HEK293 (cell line): ENCODE measurements around the gene CDCA5.

Experiments
- CTCF ChIA-PET: fragments of 350-600 bp; formaldehyde crosslinking; extraction: SDS; loops from one replicate; lab custom pipeline; 2021; ENCODE audit warnings: antibody characterized with exemption; lab: Yijun Ruan, JAX
- POLR2A ChIA-PET: fragments of 300-600 bp; formaldehyde crosslinking; extraction: SDS; loops from one replicate; lab custom pipeline; 2020; ENCODE audit warnings: antibody characterized with exemption, inconsistent platforms; lab: Yijun Ruan, JAX
- H3K27ac ChIP-seq: fragments of 200-500 bp; sonication (Bioruptor generic); 2 replicates; pipeline ENCODE4 v1.5.1; 2014; ENCODE audit warnings: low read depth, low read length, control low read depth, inconsistent platforms; ENCODE audit errors: extremely low read depth
- H3K36me3 ChIP-seq, 2 experiments: fragments of 200-500 bp in 1 of 2; sonication (Bioruptor generic) in 1 of 2; 1 replicate in 1 of 2; 2 replicates in 1 of 2; pipeline ENCODE4 v1.5.1; 2014 to 2017; ENCODE audit warnings: inconsistent platforms in 2 of 2, low read length in 2 of 2; ENCODE audit not compliant: control insufficient read depth in 2 of 2, insufficient read depth in 1 of 2
- H3K4me1 ChIP-seq: fragments of 200-500 bp; sonication (Bioruptor generic); 2 replicates; pipeline ENCODE4 v1.5.1; 2014; ENCODE audit warnings: mild to moderate bottlenecking, low read length, inconsistent platforms; ENCODE audit not compliant: control insufficient read depth, insufficient read depth
- H3K4me3 ChIP-seq: 2 replicates; pipeline ENCODE4 v1.5.1; 2011; ENCODE audit warnings: low read depth, mild to moderate bottlenecking, control low read depth, low read length, moderate library complexity
- H3K9me3 ChIP-seq: fragments of 200-500 bp; sonication (Bioruptor generic); 2 replicates; pipeline ENCODE4 v1.5.1; 2014; ENCODE audit warnings: low read depth, low read length, inconsistent platforms; ENCODE audit not compliant: control insufficient read depth, insufficient read depth
- HIC1 ChIP-seq: fragments of 450-650 bp; formaldehyde crosslinking; IDR thresholded peaks from 2 replicates; pipeline ENCODE4 v1.5.1; 2016; ENCODE audit warnings: missing biosample characterization, missing genetic modification characterization
- SCRT1 ChIP-seq: fragments of 450-650 bp; formaldehyde crosslinking; IDR thresholded peaks from 2 replicates; pipeline ENCODE4 v1.5.1; 2016; ENCODE audit warnings: missing biosample characterization, missing genetic modification characterization, borderline replicate concordance
- SCRT2 ChIP-seq: fragments of 450-650 bp; formaldehyde crosslinking; IDR thresholded peaks from 2 replicates; pipeline ENCODE4 v1.5.1; 2016; ENCODE audit warnings: missing biosample characterization, missing genetic modification characterization
- ZNF311 ChIP-seq: fragments of 450-650 bp; formaldehyde crosslinking; IDR thresholded peaks from 2 replicates; pipeline ENCODE4 v1.5.1; 2017; ENCODE audit warnings: missing biosample characterization, missing genetic modification characterization, borderline replicate concordance
- ZNF398 ChIP-seq: fragments of 450-650 bp; formaldehyde crosslinking; IDR thresholded peaks from 2 replicates; pipeline ENCODE4 v1.5.1; 2017; ENCODE audit warnings: missing biosample characterization, missing genetic modification characterization
- TF ChIP-seq, protein P1 (sequence below): fragments of 450-650 bp; formaldehyde crosslinking; IDR thresholded peaks from 2 replicates; pipeline ENCODE4 v1.5.1; 2016; ENCODE audit warnings: missing biosample characterization, missing genetic modification characterization
- TF ChIP-seq, protein P2 (sequence below): fragments of 450-650 bp; formaldehyde crosslinking; IDR thresholded peaks from 2 replicates; pipeline ENCODE4 v1.5.1; 2016; ENCODE audit warnings: missing biosample characterization, missing genetic modification characterization
- TF ChIP-seq, protein P3 (sequence below): fragments of 450-650 bp; IDR thresholded peaks from 2 replicates; pipeline ENCODE4 v1.5.1; 2018; ENCODE audit warnings: missing biosample characterization, missing genetic modification characterization

Gene CDCA5

DNA sequence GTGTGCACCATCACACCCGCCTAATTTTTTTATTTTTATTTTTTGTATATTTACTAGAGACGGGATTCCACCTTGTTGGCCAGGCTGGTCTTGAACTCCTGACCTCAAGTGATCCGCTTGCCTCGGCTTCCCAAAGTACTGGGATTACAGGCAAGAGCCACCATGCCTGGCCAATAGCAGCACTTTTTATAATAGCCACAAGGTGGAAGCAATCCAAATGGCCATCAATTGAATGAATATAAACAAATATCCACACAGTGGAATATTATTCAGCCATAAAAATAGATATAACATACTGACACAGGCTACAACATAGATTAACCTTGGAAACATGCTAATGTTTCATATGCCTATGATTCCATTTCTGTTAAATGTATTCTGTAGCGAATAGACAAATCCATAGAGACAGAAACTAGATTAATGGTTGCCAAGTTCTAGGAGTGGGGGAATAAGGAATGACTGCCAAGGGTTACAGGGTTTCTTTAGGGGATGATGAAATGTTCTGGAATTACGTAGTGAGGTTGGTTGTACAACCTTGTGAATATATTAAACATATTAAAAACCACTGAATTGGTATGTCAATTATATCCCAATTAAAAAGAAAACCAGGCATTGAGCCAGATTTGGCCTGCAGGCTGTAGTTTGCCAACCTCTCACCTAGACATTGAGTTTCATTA, 17.0 kb upstream of the CDCA5 start (continued):
- no peak for TF ChIP-seq HIC1 (tag by site-specific recombination)
- TF ChIP-seq ZNF398 (tag by site-specific recombination) = 0 out of 2 replicates have a peak, but pooled peaks have one; percentile 19

DNA sequence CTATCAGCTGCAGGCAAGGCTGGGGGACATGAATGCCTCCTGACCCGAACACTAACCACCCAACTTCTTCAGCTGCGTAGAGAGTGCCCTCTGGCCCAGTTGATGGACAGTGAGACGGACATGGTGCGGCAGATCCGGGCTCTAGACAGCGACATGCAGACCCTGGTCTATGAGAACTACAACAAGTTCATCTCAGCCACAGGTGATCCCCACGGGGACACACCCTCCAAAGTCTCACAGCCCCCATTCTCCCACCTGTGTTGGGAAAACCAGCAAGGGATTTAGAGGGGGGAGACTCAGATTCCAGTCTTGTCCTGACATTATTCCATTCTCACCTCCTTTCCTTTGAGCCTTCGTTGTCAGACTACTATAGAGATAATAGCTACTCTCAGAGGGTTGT, 13.1 kb upstream of the CDCA5 start:
- Histone ChIP-seq H3K36me3 (peaks cover 0 to 8% of the 10 kb centered on the region in 2 experiments; a peak in 2 of 3 replicates), H3K27ac (no peak overlapping the region), H3K4me1 (peaks cover 7% of the 10 kb centered on the region), H3K9me3 (no peaks in the 10 kb centered on the region)
- POLR2A ChIA-PET = interaction anchor here (1.2 to 2.6 kb wide), 10 partner anchors 11 to 318 kb away, joined by 4 to 24 read pairs (median 6); partner anchors contain the start of genes ARL2, CDCA5, FAU and MRPL49
- TF ChIP-seq ZNF398 (tag by site-specific recombination) (no peak), SCRT1 (tag by site-specific recombination) (peak; percentile 73; the same call in 1 of the 2 replicates), SCRT2 (tag by site-specific recombination) (0 out of 2 replicates have a peak, but pooled peaks have one; percentile 55), ZNF311 (tag by site-specific recombination) (no peak)
- TF ChIP-seq, protein P1, sequence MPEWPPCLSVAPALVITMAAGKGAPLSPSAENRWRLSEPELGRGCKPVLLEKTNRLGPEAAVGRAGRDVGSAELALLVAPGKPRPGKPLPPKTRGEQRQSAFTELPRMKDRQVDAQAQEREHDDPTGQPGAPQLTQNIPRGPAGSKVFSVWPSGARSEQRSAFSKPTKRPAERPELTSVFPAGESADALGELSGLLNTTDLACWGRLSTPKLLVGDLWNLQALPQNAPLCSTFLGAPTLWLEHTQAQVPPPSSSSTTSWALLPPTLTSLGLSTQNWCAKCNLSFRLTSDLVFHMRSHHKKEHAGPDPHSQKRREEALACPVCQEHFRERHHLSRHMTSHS = no peak
- TF ChIP-seq, protein P2, sequence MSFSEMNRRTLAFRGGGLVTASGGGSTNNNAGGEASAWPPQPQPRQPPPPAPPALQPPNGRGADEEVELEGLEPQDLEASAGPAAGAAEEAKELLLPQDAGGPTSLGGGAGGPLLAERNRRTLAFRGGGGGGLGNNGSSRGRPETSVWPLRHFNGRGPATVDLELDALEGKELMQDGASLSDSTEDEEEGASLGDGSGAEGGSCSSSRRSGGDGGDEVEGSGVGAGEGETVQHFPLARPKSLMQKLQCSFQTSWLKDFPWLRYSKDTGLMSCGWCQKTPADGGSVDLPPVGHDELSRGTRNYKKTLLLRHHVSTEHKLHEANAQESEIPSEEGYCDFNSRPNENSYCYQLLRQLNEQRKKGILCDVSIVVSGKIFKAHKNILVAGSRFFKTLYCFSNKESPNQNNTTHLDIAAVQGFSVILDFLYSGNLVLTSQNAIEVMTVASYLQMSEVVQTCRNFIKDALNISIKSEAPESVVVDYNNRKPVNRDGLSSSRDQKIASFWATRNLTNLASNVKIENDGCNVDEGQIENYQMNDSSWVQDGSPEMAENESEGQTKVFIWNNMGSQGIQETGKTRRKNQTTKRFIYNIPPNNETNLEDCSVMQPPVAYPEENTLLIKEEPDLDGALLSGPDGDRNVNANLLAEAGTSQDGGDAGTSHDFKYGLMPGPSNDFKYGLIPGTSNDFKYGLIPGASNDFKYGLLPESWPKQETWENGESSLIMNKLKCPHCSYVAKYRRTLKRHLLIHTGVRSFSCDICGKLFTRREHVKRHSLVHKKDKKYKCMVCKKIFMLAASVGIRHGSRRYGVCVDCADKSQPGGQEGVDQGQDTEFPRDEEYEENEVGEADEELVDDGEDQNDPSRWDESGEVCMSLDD (tag by site-specific recombination) = no peak
- TF ChIP-seq, protein P3, sequence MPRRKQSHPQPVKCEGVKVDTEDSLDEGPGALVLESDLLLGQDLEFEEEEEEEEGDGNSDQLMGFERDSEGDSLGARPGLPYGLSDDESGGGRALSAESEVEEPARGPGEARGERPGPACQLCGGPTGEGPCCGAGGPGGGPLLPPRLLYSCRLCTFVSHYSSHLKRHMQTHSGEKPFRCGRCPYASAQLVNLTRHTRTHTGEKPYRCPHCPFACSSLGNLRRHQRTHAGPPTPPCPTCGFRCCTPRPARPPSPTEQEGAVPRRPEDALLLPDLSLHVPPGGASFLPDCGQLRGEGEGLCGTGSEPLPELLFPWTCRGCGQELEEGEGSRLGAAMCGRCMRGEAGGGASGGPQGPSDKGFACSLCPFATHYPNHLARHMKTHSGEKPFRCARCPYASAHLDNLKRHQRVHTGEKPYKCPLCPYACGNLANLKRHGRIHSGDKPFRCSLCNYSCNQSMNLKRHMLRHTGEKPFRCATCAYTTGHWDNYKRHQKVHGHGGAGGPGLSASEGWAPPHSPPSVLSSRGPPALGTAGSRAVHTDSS (tag by site-specific recombination) = no peak
- TF ChIP-seq, all 188 proteins: peak for 2
- CTCF ChIA-PET = interaction anchor here (0.5 to 8.8 kb wide), 5 partner anchors 15 to 218 kb away, joined by 3 to 110 read pairs (median 3); partner anchors contain the start of genes ARL2 and TM7SF2
- peak overlapping the region; percentile 61 for H3K4me3 ChIP-seq
